ENCODE results near the gene SLC35F1. TPM values are rescaled to one million over a fixed set of nuclear protein-coding genes. Genes with fewer than 3 reads are reported as not detected.

The SLC35F1 gene
- total and polyA plus RNA-seq, 10 of the 15 experiments (the other 5 are each of a cell fraction or from before 2014, with no cell fraction given): 0.01 TPM; not detected in 9

DNA sequence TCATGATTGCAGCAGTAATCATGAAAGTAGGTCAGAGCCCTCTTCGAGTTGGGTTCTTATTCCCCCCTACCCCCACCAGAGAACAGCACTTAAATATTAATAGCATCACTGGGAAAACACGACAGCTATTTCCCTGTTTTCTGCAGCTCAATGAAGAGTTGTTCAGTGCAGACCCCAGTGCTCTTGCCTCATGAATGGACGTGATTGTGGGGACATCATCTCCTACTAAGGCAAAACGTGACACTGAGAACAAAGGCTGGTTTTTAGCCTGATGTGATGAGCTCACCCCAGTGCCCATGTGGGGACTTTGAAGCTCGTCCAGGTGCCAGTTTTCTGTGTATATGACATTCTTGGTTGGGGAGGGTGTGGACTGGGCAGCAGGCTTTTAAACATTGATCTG, 105.9 kb downstream of the SLC35F1 start:
- H3K79me2 ChIP-seq (ENCODE audit: control insufficient read depth, insufficient read depth, low read length): no peaks in the 10 kb centered on the region
- ChIA-PET POLR2A (no interaction called here), CTCF (no interaction called here), SMC1A (ENCODE audit: uncharacterized antibody, unreplicated experiment) (no interaction called here), RAD21 (ENCODE audit: unreplicated experiment) (no interaction called here)
- intact Hi-C loops (cut with micrococcal nuclease; ENCODE audit: unreplicated experiment): no loop called here
- ATAC-seq: no peak
- no peaks in the 10 kb centered on the region for H3K4me1 ChIP-seq (ENCODE audit: control insufficient read depth, insufficient read depth, low read length)
- no peaks in the 10 kb centered on the region; a peak in 1 of 4 replicates for H3K27me3 ChIP-seq (replicated peaks in 1 of 2; ENCODE audit: control insufficient read depth in 2 of 2, insufficient read depth in 2 of 2, low read length in 1 of 2)
- H3K27ac ChIP-seq (ENCODE audit: control insufficient read depth, insufficient read depth): no peak overlapping the region
- H2AFZ ChIP-seq (ENCODE audit: control insufficient read depth, low read depth, low read length): no peak overlapping the region
- BruUV-seq (replicated peaks): no TSS peak
- in situ Hi-C loops (cut with MboI): no loop called here
- no peak overlapping the region for H3K9ac ChIP-seq (ENCODE audit: control insufficient read depth, insufficient read depth, low read length)
- 1% methylated on average over 5 of the region's 5 CpGs for WGBS (ENCODE audit: insufficient coverage, insufficient replicate concordance, low lambda C conversion rate, missing lambda C conversion rate)
- FAIRE-seq: no peak
- no peak overlapping the region for H3K4me3 ChIP-seq
- DNase-seq (ENCODE audit: low read depth, low spot score): no peak
- TF ChIP-seq SUZ12 (IDR thresholded peaks at IDR 0.05; ENCODE audit: unreplicated experiment) (no peak), RAD21 (IDR thresholded peaks at IDR 0.05; ENCODE audit: insufficient read depth, low read depth, low read length) (no peak), RUNX3 (IDR thresholded peaks at IDR 0.05; ENCODE audit: low read length) (no peak), NR2C2 (IDR thresholded peaks at IDR 0.05; ENCODE audit: borderline replicate concordance, control insufficient read depth, insufficient read length, low read depth) (no peak), POLR2A (IDR thresholded peaks at IDR 0.05; ENCODE audit: low read depth, low read length) (no peak)
- TF ChIP-seq, protein P1, sequence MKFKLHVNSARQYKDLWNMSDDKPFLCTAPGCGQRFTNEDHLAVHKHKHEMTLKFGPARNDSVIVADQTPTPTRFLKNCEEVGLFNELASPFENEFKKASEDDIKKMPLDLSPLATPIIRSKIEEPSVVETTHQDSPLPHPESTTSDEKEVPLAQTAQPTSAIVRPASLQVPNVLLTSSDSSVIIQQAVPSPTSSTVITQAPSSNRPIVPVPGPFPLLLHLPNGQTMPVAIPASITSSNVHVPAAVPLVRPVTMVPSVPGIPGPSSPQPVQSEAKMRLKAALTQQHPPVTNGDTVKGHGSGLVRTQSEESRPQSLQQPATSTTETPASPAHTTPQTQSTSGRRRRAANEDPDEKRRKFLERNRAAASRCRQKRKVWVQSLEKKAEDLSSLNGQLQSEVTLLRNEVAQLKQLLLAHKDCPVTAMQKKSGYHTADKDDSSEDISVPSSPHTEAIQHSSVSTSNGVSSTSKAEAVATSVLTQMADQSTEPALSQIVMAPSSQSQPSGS (IDR thresholded peaks at IDR 0.05; ENCODE audit: low read length): no peak
- TF ChIP-seq, protein P2, sequence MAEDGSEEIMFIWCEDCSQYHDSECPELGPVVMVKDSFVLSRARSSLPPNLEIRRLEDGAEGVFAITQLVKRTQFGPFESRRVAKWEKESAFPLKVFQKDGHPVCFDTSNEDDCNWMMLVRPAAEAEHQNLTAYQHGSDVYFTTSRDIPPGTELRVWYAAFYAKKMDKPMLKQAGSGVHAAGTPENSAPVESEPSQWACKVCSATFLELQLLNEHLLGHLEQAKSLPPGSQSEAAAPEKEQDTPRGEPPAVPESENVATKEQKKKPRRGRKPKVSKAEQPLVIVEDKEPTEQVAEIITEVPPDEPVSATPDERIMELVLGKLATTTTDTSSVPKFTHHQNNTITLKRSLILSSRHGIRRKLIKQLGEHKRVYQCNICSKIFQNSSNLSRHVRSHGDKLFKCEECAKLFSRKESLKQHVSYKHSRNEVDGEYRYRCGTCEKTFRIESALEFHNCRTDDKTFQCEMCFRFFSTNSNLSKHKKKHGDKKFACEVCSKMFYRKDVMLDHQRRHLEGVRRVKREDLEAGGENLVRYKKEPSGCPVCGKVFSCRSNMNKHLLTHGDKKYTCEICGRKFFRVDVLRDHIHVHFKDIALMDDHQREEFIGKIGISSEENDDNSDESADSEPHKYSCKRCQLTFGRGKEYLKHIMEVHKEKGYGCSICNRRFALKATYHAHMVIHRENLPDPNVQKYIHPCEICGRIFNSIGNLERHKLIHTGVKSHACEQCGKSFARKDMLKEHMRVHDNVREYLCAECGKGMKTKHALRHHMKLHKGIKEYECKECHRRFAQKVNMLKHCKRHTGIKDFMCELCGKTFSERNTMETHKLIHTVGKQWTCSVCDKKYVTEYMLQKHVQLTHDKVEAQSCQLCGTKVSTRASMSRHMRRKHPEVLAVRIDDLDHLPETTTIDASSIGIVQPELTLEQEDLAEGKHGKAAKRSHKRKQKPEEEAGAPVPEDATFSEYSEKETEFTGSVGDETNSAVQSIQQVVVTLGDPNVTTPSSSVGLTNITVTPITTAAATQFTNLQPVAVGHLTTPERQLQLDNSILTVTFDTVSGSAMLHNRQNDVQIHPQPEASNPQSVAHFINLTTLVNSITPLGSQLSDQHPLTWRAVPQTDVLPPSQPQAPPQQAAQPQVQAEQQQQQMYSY (CRISPR knock-in tag; IDR thresholded peaks at IDR 0.05): no peak
- no peaks in the 10 kb centered on the region; the same call in 2 of the 3 replicates for H3K9me3 ChIP-seq (replicated peaks; ENCODE audit: control insufficient read depth, insufficient read depth, low read length)
- H3K36me3 ChIP-seq (ENCODE audit: control insufficient read depth in 2 of 2, insufficient read depth in 2 of 2, low read length in 1 of 2): no peaks in the 10 kb centered on the region
- H4K20me1 ChIP-seq (ENCODE audit: control insufficient read depth, insufficient read depth): no peaks in the 10 kb centered on the region
- H3K4me2 ChIP-seq (ENCODE audit: control insufficient read depth, insufficient read depth): no peak overlapping the region
